ENCODE measurements around the gene CD82. TPM values are rescaled to one million over a fixed set of nuclear protein-coding genes. Genes with fewer than 3 reads are reported as not detected.
"Not testable (repeated sequence)": the region's sequence is repeated elsewhere in the genome, so short reads cannot be mapped to it uniquely, and the experiment has no call there.

The CD82 gene
- total RNA-seq, 1 donor from 2014 or later: 144 TPM

GRCh38 chr11:44551456-44552139 is 13.9 kb upstream of the CD82 start:
- no peak overlapping the region for H3K4me3 ChIP-seq
- TF ChIP-seq CTCF (IDR thresholded peaks at IDR 0.05): no peak
- DNase-seq (no peak), ATAC-seq (no peak)
- H3K36me3 ChIP-seq: no peaks in the 10 kb centered on the region
- H3K27ac ChIP-seq: no peak overlapping the region
- H3K9me3 ChIP-seq: no peaks in the 10 kb centered on the region
- intact Hi-C loops (cut with DNase I): loop anchor here (10.0 kb wide), 1 partner anchor 363 kb away; no protein-coding TSS in a partner anchor
- H3K4me1 ChIP-seq: no peaks in the 10 kb centered on the region
- H3K27me3 ChIP-seq: no peaks in the 10 kb centered on the region

- DNase-seq (no peak), ATAC-seq (no peak)
- Histone ChIP-seq H3K4me1 (peaks cover 13% of the 10 kb centered on the region), H3K9me3 (no peaks in the 10 kb centered on the region), H3K27ac (no peak overlapping the region), H3K4me3 (no peak overlapping the region), H3K27me3 (no peaks in the 10 kb centered on the region), H3K36me3 (no peaks in the 10 kb centered on the region)
- TF ChIP-seq CTCF (IDR thresholded peaks at IDR 0.05): no peak
- intact Hi-C loops (cut with DNase I): loop anchor here (5.0 to 10.0 kb wide), 2 partner anchors 62 to 360 kb away; no protein-coding TSS in a partner anchor
Measured at GRCh38 chr11:44555031-44555800, 10.2 kb upstream of the CD82 start.

GRCh38 chr11:44556735-44557409 is 8.6 kb upstream of the CD82 start:
- no peaks in the 10 kb centered on the region for H3K9me3 ChIP-seq
- intact Hi-C loops (cut with DNase I): loop anchor here (5.0 to 10.0 kb wide), 2 partner anchors 60 to 358 kb away; no protein-coding TSS in a partner anchor
- TF ChIP-seq CTCF (IDR thresholded peaks at IDR 0.05): peak; percentile 76
- no peak for DNase-seq
- peak; percentile 79 for ATAC-seq
- peaks cover 13% of the 10 kb centered on the region for H3K4me1 ChIP-seq
- no peaks in the 10 kb centered on the region for H3K27me3 ChIP-seq
- H3K27ac ChIP-seq: no peak overlapping the region
- H3K4me3 ChIP-seq: no peak overlapping the region
- H3K36me3 ChIP-seq: no peaks in the 10 kb centered on the region

- Histone ChIP-seq H3K27me3 (no peaks in the 10 kb centered on the region), H3K9me3 (no peaks in the 10 kb centered on the region), H3K27ac (no peak overlapping the region), H3K36me3 (no peaks in the 10 kb centered on the region), H3K4me1 (peaks cover 13% of the 10 kb centered on the region), H3K4me3 (no peak overlapping the region)
- TF ChIP-seq CTCF (IDR thresholded peaks at IDR 0.05): no peak
- ATAC-seq (no peak), DNase-seq (no peak)
- intact Hi-C loops (cut with DNase I): loop anchor here (5.0 to 10.0 kb wide), 2 partner anchors 60 to 357 kb away; no protein-coding TSS in a partner anchor
Measured at GRCh38 chr11:44557464-44557863, 8.0 kb upstream of the CD82 start.

- no peaks in the 10 kb centered on the region for H3K27me3 ChIP-seq
- intact Hi-C loops (cut with DNase I): loop anchor here (5.0 to 10.0 kb wide), 2 partner anchors 58 to 355 kb away; no protein-coding TSS in a partner anchor
- TF ChIP-seq CTCF (IDR thresholded peaks at IDR 0.05): no peak
- H3K36me3 ChIP-seq: no peaks in the 10 kb centered on the region
- no peak overlapping the region for H3K27ac ChIP-seq
- peaks cover 23% of the 10 kb centered on the region for H3K4me1 ChIP-seq
- peak; percentile 62 for ATAC-seq
- no peaks in the 10 kb centered on the region for H3K9me3 ChIP-seq
- DNase-seq: no peak
- H3K4me3 ChIP-seq: no peak overlapping the region
Measured at GRCh38 chr11:44559207-44559939, 6.1 kb upstream of the CD82 start.

- H3K4me1 ChIP-seq: peaks cover 27% of the 10 kb centered on the region
- H3K36me3 ChIP-seq, ATAC-seq, H3K27ac ChIP-seq, DNase-seq, H3K4me3 ChIP-seq, H3K27me3 ChIP-seq, H3K9me3 ChIP-seq: not testable (repeated sequence)
- intact Hi-C loops (cut with DNase I): loop anchor here (5.0 to 10.0 kb wide), 2 partner anchors 57 to 355 kb away; no protein-coding TSS in a partner anchor
Measured at GRCh38 chr11:44559940-44560300, 5.5 kb upstream of the CD82 start.

Measured in upper lobe of right lung (tissue), 1 donor.